Right lobe of liver (tissue), 4 donors: ENCODE data around the gene PPP1R8.
"Not testable (repeated sequence)": the region's sequence is repeated elsewhere in the genome, so short reads cannot be mapped to it uniquely, and the experiment has no call there.

Experiments
- CTCF ChIP-seq, 4 donors: fragments of 200-600 bp in 3 of 4; fragments of 450-650 bp in 1 of 4; IDR thresholded peaks; one replicate each; pipeline versions ENCODE4 v1.5.1 to v1.8.0; 2016 to 2022; ENCODE audit warnings: antibody characterized with exemption in 4 of 4, mild to moderate bottlenecking in 2 of 4
- POLR2A ChIP-seq: fragments of 450-650 bp; IDR thresholded peaks from one replicate; pipeline ENCODE4 v1.6.1; 2017; ENCODE audit warnings: antibody characterized with exemption, mild to moderate bottlenecking
- donor health status: DM: no; HTN: no; CAD: no.
- donor health status: DM: no; HTN: no; CAD: no.
- donor health status: DM: no; HTN: yes; CAD: no.

- not testable (repeated sequence) for TF ChIP-seq CTCF (IDR thresholded peaks at IDR 0.05); POLR2A
Observed at GRCh38 chr1:27829339-27829960, 1.1 kb upstream of the PPP1R8 start.
